ENCODE measurements around the gene ANKRD36B.
"Not testable (repeated sequence)": the region's sequence is repeated elsewhere in the genome, so short reads cannot be mapped to it uniquely, and the experiment has no call there.

GRCh38 chr2:97608745-97609144 lies 19.1 kb upstream of the ANKRD36B start:
- TF ChIP-seq CTCF (conservative IDR thresholded peaks at IDR 0.05 in 1 of 2, IDR thresholded peaks at IDR 0.05 in 1 of 2; ENCODE audit: extremely low read depth in 1 of 2, insufficient read depth in 1 of 2, low read depth in 1 of 2, low read length in 2 of 2); EZH2 (IDR thresholded peaks at IDR 0.05; ENCODE audit: borderline replicate concordance, low read length): not testable (repeated sequence)

Data from mammary epithelial cell (primary cell).